Thyroid gland (tissue), 4 donors: ENCODE results near the gene MBD3L2B. TPM values are rescaled to one million over a fixed set of nuclear protein-coding genes. Genes with fewer than 3 reads are reported as not detected.

Experiments used
- DNase-seq, 2 donors: peaks; one replicate each; pipeline ENCODE4 v3.0.0-alpha.2; 2019
- H3K27ac ChIP-seq, 3 donors: fragments of 200-600 bp; sonication (generic); 1 replicate in 2 of 3; 2 replicates in 1 of 3; pipeline ENCODE4 v1.5.1; 2016 to 2019; ENCODE audit warnings: mild to moderate bottlenecking in 1 of 3, moderate library complexity in 1 of 3
- H3K27me3 ChIP-seq: fragments of 200-600 bp; sonication (generic); one replicate; pipeline ENCODE4 v1.5.1; 2019
- H3K36me3 ChIP-seq, 2 donors: fragments of 200-600 bp; sonication (generic); one replicate each; pipeline ENCODE4 v1.5.1; 2016 to 2019
- H3K4me1 ChIP-seq, 2 donors: fragments of 200-600 bp; sonication (generic); one replicate each; pipeline ENCODE4 v1.5.1; 2017 to 2019
- H3K4me3 ChIP-seq, 3 donors: fragments of 200-600 bp; sonication (generic); replicated peaks in 1 of 3; 1 replicate in 2 of 3; 2 replicates in 1 of 3; pipeline ENCODE4 v1.5.1; 2016; ENCODE audit warnings: mild to moderate bottlenecking in 1 of 3
- H3K9me3 ChIP-seq: fragments of 200-600 bp; sonication (generic); one replicate; pipeline ENCODE4 v1.5.1; 2017
- POLR2A ChIP-seq, 2 donors: fragments of 450-650 bp; IDR thresholded peaks; one replicate each; pipeline ENCODE4 v1.6.1; 2017; ENCODE audit warnings: antibody characterized with exemption in 2 of 2, mild to moderate bottlenecking in 2 of 2, moderate library complexity in 1 of 2
- WGBS, 2 donors: methylation state at CpG; one replicate each; pipeline ENCODE4 v1.1.5; 2017; 5-methylcytosine and 5-hydroxymethylcytosine counted together
- intact Hi-C: fragments of 100-400 bp; cut with DNase I; formaldehyde crosslinking; loops from one replicate; pipeline ENCODE4 v1.15.1; 2023
- total RNA-seq, 4 donors: library from RNA; depleted of rRNA; stranded (reverse); fragments of >200 nt; gene quantifications; one replicate each; pipeline ENCODE4 v1.2.3, GENCODE V29; 2016
- TF ChIP-seq, protein P1 (sequence below), 6 experiments: fragments of 200-600 bp in 3 of 6; fragments of 450-650 bp in 3 of 6; sonication (generic) in 3 of 6; IDR thresholded peaks; one replicate each; pipeline ENCODE4 v1.5.1; 2016 to 2019; ENCODE audit warnings: antibody characterized with exemption in 6 of 6, mild to moderate bottlenecking in 2 of 6, inconsistent platforms in 1 of 6, moderate library complexity in 1 of 6

MBD3L2B gene
- total RNA-seq, 4 donors from 2014 or later: not detected

DNA sequence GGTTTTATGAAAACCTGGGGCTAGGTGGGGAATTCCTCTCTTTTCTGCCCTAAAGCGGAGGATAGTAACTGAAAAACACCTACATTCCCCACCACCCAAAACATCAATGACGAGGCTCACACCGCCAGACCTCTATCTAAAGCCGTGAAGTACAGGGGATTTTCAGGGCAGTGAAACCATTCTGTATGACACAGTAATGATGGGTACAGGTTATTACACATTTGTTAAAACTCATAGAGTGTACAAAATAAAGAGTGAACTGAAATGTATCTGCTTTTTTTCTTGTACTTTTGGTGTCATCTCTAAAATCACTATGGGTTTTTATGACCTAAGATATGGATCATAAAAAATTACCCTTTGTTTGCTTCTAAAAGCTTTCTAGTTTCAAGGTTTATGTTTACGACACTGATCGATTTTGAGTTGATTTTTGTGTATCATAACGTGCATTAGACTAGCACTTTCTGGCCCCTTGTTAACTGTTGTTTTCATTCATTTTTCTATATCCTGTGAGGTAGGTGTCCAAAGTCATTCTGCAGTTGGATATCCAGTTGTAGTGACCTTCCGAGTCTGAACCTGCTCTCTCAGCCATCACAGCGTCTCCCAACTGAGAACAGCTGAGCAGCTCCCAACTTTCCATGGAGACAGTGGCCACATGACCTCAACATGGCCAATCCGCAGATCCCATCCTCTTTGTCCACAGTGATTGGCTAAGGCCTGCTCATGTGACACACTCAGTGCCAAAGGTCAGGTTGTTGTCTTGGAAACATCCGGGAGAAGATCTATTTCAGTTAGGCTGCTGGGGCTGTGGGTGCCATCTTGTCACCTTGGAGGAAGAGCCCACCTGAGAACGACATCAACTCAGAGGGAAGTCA lies 10.3 kb downstream of the MBD3L2B start:
- Histone ChIP-seq H3K9me3 (no peaks in the 10 kb centered on the region), H3K4me3 (no peak overlapping the region), H3K36me3 (no peaks in the 10 kb centered on the region), H3K27ac (no peak overlapping the region), H3K4me1 (no peaks in the 10 kb centered on the region), H3K27me3 (no peaks in the 10 kb centered on the region)
- WGBS, 2 donors: 86 to 87% methylated on average over 11 to 12 of the region's 12 CpGs
- no peak for DNase-seq
- intact Hi-C loops: no loop called here
- TF ChIP-seq POLR2A (IDR thresholded peaks at IDR 0.05): no peak
- TF ChIP-seq, protein P1, sequence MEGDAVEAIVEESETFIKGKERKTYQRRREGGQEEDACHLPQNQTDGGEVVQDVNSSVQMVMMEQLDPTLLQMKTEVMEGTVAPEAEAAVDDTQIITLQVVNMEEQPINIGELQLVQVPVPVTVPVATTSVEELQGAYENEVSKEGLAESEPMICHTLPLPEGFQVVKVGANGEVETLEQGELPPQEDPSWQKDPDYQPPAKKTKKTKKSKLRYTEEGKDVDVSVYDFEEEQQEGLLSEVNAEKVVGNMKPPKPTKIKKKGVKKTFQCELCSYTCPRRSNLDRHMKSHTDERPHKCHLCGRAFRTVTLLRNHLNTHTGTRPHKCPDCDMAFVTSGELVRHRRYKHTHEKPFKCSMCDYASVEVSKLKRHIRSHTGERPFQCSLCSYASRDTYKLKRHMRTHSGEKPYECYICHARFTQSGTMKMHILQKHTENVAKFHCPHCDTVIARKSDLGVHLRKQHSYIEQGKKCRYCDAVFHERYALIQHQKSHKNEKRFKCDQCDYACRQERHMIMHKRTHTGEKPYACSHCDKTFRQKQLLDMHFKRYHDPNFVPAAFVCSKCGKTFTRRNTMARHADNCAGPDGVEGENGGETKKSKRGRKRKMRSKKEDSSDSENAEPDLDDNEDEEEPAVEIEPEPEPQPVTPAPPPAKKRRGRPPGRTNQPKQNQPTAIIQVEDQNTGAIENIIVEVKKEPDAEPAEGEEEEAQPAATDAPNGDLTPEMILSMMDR (IDR thresholded peaks at IDR 0.05): no peak

- H3K4me1 ChIP-seq: no peaks in the 10 kb centered on the region
- DNase-seq: no peak
- intact Hi-C loops: no loop called here
- TF ChIP-seq POLR2A (IDR thresholded peaks at IDR 0.05): no peak
- TF ChIP-seq, protein P1 (IDR thresholded peaks at IDR 0.05): no peak
- no peaks in the 10 kb centered on the region for H3K27me3 ChIP-seq
- H3K36me3 ChIP-seq: no peaks in the 10 kb centered on the region
- WGBS, 2 donors: 57 to 64% methylated on average over 4 of the region's 4 CpGs
- H3K9me3 ChIP-seq: no peaks in the 10 kb centered on the region
- H3K4me3 ChIP-seq: no peak overlapping the region
- H3K27ac ChIP-seq: no peak overlapping the region
Measured at GRCh38 chr19:7007859-7008258, 13.4 kb downstream of the MBD3L2B start.

GRCh38 chr19:7006135-7006704 lies 15.0 kb downstream of the MBD3L2B start:
- no peak for TF ChIP-seq POLR2A (IDR thresholded peaks at IDR 0.05)
- TF ChIP-seq, protein P1 (IDR thresholded peaks at IDR 0.05): no peak
- no peaks in the 10 kb centered on the region for H3K4me1 ChIP-seq
- H3K27me3 ChIP-seq: no peaks in the 10 kb centered on the region
- intact Hi-C loops: no loop called here
- H3K27ac ChIP-seq: no peak overlapping the region
- no peak for DNase-seq
- no peak overlapping the region for H3K4me3 ChIP-seq
- H3K9me3 ChIP-seq: no peaks in the 10 kb centered on the region
- 85 to 90% methylated on average over 11 of the region's 11 CpGs for WGBS, 2 donors
- no peaks in the 10 kb centered on the region for H3K36me3 ChIP-seq

DNA sequence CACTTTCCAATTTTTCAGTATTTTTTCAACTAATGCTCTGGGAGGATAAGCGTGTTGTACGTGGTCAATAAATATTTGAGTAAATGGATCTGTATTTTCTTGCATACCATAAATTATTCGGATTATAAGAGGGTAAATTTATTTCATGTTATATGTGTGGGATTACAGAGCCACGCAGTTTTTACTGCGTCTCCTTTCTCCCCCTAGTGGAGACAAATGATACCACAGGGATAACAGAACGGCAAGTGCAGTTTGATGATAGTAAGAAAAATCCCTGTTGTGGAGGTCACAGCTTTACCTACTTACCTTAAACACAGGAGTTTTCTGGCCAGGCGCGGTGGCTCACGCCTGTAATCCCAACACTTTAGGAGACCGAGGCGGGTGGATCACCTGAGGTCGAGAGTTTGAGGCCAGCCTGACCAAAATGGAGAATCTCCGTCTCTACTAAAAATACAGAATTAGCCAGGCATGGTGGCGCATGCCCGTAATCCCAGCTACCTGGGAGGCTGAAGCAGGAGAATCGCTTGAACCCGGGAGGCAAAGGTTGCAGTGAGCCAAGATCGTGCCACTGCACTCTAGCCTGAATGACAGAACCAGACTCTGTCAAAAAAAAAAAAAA lies 16.8 kb downstream of the MBD3L2B start:
- WGBS, 2 donors: 90 to 93% methylated on average over 18 of the region's 18 CpGs
- H3K36me3 ChIP-seq: no peaks in the 10 kb centered on the region
- DNase-seq: no peak
- H3K9me3 ChIP-seq: no peaks in the 10 kb centered on the region
- H3K4me1 ChIP-seq: no peaks in the 10 kb centered on the region
- H3K27ac ChIP-seq: no peak overlapping the region
- H3K4me3 ChIP-seq: no peak overlapping the region
- no peaks in the 10 kb centered on the region for H3K27me3 ChIP-seq
- intact Hi-C loops: no loop called here
- TF ChIP-seq, protein P1 (IDR thresholded peaks at IDR 0.05): no peak
- no peak for TF ChIP-seq POLR2A (IDR thresholded peaks at IDR 0.05)

GRCh38 chr19:7000816-7001215 lies 20.4 kb downstream of the MBD3L2B start:
- DNase-seq: no peak
- Histone ChIP-seq H3K27ac (no peak overlapping the region), H3K9me3 (no peaks in the 10 kb centered on the region), H3K4me1 (no peaks in the 10 kb centered on the region), H3K36me3 (no peaks in the 10 kb centered on the region), H3K27me3 (no peaks in the 10 kb centered on the region), H3K4me3 (no peak overlapping the region)
- TF ChIP-seq, protein P1 (IDR thresholded peaks at IDR 0.05): no peak
- no peak for TF ChIP-seq POLR2A (IDR thresholded peaks at IDR 0.05)
- WGBS, 2 donors: 68 to 69% methylated on average over 1 of the region's 1 CpG
- intact Hi-C loops: no loop called here
